Activated CD8-positive, alpha-beta memory T cell treated with anti-CD3 and anti-CD28 coated beads, Interleukin-2, amount 50 U/mL, for 1 hour (primary cell): ENCODE measurements around the gene NAV2.

Experiments used
- DNase-seq: peaks from one replicate; pipeline ENCODE4 v3.0.0-alpha.2; 2020; ENCODE audit errors: extremely low read depth

Gene NAV2

DNA sequence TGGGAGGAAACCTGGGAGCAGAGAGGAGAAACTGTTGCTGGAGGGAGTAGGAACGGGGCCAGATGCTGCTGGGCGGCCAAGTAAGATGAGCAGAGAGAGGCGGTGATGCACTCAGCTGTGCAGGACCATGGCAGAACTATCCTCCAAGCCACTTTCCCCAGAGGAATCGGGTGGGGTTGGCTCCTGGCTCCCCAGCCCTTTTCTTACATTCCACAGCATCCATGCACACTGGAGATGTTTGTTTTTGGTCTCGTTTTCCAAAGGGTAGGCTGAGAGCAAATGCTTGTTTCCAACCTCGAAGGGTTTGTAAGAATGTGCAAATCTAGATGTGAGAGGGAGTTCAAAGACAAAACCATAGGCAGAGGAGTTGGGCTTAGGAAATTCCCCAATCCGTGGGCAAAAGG lies 374.5 kb downstream of the NAV2 start:
- no peak for DNase-seq

DNA sequence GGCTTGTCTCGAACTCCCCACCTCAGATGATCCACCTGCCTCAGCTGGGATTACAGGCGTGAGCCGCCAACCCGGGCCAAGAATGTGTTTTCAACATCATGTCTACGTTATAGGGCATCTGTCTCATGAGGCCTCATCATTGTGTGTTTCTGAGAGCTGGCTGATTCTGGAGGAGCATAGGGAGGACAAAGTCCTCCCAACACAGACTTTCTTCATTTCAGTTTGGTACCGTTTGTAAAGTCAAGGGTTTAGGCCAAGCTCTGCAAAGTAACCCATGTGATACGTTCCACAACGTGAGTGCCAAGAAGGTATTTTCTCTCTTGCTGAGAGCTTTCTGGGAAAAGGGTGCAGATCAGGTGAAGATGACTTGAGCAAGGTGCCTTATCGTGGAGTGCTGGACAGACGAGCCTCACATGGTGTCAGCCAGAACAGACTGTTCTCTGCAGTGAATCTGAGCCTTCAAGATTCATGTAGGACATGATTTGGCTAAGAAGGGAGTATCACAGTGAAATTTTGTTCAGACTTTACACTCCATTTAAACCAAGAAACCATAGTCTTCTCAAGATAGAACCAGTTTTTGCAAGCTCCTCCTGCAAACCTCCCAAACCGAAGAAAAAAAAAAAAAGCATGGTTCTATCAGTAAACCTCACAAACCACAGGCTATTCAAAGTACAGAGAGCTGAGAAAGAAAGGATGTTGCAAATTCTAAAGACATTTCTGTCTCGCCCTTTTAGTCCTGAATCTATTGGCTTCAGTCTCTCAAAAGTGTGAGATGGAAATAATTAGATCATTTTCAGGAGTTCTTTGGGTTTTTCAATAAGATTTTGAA lies 376.0 kb downstream of the NAV2 start:
- no peak for DNase-seq

DNA sequence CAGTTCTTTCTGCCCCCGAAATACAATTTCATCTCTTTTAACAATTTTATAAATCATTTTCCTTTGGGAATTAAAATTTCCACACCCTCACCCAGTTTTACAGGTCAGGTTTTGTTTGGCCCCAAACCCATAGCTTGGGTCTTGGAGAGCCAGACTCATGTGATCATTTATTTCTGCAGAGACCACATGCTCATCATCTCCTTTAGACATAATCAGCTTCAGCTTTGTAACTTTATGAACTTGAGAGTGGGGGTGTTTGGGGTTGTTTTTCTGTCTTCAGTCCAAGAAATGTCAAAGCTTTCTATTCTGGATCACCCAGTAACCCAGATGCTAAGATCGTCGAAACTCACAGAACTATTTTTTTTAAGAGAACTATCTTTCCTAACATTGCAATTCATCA lies 376.7 kb downstream of the NAV2 start:
- no peak for DNase-seq

DNA sequence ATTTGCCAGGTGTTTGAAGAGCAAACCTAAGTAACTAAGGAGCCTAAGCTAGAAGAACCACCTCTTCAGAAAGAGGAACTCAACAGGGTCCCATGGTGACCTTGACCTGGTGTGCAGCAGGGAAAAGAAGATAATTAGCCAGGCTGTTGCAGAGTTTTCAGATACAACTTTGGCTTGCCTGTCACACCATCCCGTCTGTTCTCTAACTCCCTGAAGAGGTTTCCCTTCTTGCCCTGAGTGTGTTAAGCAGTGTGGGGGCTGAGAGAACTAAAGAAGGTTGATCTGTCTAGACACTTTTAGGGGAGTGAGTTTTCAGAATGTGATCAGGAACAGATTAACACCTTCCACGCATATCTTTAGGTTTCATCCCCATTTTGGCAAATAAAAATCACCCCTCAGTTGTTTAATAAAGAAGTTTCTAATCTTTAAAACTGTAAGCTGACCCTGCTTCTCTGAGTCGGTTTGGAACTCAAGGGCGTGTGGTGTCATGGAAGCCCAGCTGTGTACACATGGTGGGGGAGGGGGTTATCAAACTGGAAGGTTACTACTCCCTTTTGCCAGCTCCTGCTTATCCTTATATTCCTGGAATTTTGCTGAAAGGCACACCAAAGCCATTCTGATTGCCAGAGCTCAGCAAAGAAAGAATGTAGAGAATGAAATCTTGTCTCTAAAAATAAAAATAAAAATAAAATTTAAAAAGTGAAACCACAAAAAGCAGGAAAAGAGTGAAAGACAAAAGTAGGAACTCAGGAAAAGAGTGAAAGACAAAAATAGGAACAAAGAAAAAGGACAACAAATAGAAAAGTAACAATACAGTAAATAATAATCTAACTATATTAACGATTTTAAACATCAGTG lies 377.4 kb downstream of the NAV2 start:
- no peak for DNase-seq

DNA sequence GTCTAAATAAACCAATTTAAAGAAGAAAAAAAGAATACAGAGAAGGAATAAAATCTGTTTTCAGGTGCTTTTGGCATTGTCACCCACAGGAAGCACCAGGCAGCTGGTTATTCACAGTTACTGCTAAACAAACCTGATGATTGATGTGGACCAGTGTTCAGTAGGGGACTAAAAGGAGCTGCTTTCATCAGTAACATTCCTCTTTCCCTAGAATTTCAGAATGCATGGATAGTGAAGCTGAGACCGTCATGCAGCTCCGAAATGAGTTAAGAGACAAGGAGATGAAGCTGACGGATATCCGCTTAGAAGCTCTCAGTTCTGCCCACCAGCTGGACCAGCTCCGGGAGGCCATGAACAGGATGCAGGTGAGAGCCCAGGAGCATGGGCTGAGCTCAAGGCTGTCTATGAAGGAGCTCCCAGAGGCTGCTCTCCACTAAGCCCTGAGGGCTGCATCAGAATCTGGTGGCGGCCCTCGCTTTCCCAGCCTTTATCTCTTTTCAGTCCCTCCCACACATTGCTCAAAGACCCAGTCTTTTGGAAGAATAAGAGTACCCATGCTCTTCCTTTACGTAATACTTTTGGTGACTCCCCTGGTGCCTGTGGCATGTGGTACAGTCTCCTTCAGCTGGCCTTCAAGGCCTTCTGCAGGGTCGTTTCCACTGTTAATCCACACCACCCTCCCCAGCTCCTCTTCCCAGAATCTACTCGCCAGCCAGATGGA lies 378.2 kb downstream of the NAV2 start:
- DNase-seq = no peak

DNA sequence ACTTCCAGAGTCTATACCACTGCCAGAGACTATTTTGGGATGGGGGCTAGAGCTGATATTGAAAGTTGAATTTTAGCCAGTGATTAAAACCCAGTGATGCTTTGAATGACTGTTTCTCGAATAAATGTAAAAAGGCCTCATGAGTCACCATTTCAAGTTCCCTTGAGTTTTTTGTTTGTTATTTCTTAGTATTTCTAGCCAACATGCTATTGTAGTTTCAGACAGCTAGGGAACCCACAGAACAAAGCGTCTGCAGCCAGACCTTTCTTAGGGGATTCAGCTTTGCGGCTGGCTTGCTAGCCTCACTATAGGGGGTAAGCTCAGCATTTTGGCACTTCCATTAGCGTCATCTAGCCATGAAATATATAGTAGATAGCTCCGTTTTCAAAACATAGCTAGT lies 381.1 kb downstream of the NAV2 start:
- DNase-seq = no peak

DNA sequence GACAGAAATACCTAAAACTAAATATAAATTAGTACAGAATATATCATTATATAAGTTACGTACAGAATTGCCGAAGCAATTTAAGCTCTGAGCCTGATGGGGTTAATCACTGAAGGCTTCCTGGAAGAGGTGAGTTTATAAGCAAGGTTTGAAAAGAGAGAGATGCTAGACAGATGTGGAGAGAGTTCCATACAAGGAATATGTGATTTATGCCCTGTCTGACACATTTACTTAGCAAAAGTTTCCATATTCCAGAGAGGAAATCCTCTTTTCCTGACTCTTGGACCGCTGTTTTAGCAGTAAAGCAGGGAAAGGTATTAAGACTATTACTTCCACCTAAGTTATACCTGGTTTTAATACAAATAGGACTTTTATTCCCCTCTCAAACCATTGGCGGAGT lies 382.6 kb downstream of the NAV2 start:
- no peak for DNase-seq

DNA sequence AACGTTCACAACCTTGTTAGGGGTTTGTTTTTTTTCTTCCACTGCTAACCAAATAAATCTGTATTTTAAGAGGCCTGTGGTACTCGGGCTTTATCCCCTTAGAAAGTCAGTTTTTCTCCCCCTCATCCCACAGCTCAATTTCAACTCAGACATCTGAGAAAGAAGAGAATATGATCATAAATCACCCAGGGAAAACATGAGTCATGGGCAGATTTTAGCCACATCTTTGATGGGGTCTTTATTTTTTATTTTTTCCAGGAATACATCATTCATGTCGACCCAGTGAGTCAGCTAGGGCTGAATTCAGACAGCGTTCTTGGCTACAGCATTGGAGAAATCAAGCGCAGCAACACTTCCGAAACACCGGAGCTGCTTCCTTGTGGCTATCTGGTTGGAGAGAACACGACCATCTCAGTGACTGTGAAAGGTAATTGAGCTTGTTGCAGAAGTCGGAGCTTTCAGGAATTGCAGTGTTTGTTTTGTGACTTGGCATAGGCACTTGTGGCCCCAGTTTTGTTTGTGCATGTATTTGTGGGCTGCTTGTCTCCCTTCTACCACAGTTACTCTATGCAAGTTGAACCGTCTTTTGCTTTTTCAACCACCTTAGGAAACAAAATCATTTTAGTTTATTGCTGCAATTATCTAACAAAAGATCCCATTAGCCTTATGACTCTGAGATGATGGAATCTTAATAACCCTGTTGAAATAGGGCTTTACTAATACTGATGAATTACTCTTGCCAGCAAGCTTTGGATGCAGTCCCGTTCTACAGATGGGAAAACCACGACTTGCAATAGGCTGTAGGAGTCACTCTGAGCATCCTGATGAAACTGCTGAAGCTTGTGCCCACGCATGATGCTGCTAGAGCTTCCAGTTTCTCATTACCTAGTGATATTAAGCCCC lies 384.9 kb downstream of the NAV2 start:
- no peak for DNase-seq

DNA sequence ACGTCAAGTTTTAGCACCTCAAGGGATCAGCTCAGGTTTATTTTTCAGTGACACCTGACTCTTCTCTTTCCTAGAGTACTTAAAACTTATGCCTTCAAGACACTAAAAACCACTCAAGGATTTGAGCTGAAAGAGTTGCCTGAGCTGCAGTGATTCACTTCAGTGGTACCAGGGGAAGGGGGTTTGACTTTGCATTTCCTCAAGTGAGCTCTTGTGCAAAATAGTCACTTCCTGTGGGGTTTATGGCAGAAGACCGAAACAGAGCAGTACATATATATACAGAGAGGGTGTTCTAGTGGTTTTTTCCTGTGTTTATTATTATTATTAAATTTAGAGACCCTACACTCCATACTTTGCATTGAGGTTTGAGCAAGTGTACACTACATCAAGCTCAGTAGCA lies 386.9 kb downstream of the NAV2 start:
- no peak for DNase-seq

DNA sequence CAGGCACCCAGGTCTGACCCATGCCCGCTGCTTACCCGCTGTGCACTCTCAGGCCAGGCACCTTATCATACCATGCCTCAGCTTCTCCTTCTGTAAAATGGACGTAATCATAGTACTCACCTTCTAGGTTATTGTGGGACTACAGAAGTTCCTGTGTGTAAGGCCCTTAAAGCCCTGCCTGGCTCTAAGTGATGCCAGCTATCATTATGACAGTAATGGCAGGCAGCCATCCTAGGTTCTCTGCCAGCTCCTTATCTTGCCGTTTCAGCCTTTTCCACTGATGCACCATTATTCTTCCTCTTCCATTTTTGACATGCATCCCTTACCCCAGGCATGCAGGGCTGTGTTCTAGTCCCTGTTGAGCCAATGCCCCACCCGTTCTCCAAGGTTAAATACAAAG lies 389.8 kb downstream of the NAV2 start:
- no peak for DNase-seq

DNA sequence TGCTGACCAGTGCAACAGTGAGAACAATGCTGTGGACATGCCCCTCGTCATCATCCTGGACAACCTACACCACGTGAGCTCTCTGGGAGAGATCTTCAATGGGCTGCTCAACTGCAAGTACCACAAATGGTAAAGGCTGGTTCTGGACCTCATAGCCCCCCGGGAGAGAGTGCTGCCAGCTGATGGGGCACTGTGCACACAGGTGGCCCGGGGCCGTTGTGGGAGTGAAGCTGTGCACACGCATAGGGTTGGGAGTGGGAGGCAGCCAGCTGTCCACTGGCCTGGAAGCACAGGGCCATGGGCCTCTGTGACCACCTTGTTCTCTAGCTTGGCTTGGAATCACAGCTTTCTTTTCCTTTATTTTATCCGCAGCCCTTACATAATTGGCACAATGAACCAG lies 390.6 kb downstream of the NAV2 start:
- no peak for DNase-seq

DNA sequence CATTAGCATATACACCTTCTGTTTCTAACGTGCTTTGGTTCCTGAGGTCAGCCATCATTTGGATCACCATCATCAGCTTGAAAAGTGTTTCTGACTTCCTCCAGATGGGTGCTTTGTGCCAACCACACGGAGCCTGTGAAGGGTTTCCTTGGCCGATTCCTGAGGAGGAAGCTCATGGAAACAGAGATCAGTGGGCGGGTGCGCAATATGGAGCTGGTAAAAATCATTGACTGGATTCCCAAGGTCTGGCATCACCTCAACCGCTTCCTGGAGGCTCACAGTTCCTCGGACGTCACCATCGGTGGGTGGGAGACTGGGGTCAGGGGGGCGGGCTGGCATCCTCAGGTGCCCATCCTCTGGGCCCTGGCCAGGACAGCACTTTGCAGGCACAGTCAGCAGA lies 392.8 kb downstream of the NAV2 start:
- DNase-seq = no peak

DNA sequence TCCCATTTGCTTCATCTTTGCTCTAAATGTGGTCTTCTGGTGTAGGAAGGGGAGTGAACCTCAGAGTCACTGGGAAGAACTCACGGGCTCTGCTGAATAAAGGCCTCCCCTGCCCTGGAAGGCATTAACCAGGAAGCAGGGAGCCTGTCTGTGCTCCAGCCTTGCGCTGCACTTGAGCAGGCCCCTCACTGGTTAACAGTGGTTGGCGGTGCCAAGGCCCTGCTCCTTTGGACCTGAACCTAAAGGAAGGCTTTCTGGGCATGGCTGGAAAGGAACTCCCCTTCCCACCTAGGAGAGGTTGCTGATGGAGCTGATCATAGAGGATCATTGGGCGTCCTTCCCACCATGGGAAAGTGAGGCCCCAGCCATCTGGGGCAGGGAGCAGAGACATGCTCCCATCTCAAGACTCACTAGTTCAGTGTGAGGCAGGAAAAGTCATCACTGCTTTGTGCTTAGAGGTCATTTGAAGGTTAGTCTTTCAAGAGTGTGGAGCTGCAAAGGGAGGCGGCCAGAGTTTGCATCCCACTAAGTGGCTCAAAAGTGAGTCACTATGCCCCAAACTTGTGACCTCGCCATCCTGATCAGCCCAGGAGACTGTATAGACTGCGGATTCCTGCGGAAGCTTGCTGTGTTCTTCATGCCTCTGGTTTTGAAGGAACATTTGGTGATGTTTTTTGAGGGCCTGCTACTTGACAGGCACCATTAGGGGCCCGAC lies 397.3 kb downstream of the NAV2 start:
- no peak for DNase-seq

DNA sequence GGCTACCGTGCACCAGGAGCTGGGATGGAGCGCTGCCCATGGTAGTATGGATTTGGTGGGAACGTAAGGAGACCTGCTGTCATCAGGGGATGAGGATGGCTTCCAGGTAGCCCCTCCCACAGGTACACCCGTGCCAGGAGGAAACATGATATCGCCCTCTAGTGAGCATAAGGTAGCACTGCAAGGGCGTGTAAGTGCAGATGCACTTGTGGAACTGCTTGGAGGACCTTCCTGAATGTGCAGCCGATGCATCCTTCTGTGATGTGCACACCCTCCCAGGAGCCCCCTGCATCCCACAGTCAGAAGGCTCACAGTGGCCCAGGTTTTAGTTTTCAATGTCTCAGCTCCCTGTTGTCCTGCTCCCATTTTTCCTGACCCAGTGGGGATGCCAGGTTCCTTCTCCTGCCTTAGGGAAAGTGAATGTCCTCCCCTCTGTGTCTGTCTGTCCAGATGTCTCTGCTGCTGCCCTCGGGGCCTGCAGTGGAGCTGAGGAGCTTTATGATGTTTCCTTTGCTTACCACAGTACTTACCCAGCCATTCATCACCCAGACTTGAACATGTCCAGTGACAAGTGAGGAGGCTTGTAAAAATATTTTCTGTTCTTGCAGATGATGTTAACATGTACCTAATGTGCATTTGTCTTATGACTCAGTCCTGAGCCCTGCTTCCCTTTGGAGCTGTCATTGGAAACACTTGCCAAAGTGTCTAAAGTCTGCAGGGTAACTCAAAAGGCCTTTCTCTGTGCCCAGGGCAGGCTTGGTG lies 398.5 kb downstream of the NAV2 start:
- DNase-seq = no peak

DNA sequence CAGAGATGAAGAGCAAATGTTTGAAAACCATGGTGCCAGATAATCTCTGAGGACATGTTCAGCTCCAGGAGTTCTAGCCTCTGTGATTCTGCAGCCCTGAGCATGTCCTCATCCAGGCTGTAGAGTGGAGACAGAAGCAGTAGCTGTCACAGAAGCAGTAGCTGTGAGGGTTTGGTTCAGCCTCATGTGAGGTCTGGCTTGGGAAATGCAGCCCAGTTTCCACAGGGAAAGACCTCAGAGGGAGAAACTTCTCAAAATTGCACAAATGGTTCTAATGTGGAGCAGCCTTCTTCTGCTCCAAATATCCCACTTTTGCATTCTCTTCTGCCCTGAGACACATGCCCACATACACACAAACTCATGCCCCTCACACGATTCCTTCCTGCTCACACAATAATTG lies 399.2 kb downstream of the NAV2 start:
- DNase-seq = no peak

DNA sequence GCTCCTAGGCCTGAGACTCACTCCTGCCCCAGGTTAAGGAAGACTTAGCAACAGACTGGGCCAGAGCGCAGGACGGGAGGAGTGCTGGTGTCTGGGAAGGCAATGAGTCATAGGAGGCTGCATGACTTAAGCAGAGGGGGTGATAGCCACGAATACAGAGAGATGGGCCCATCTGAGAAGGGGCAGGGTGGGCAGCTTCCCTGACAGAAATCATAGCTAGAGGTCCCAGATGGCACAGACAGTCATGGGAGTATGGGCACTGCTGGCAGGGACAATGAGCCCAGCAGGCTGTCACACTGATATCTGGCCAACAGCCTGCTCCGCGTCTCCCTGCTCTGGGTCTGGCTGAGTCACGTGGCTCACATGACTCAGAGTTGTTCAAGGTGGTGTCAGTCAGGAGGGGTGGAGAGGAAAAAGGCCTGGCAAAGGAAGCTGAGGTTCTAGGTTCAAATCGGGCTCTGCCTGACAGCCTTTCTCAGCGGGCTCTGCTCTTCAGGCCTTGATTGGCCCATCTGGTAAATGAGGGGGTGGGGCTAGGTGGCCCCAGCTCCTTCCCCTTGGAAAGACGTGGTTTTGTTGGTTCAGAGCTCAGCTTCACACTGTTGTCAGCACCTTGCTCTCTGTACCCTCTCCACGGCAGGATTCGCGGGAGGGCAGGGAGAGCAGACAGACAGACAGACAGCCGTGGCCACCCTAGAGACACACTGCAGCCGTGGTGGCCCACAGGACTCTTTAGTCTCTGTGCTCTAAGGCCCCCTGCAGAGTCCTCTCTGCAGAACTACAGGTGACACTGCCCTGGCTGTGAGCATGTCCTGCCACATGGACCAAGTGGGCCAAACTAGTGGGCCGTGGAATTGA lies 399.9 kb downstream of the NAV2 start:
- DNase-seq = no peak

DNA sequence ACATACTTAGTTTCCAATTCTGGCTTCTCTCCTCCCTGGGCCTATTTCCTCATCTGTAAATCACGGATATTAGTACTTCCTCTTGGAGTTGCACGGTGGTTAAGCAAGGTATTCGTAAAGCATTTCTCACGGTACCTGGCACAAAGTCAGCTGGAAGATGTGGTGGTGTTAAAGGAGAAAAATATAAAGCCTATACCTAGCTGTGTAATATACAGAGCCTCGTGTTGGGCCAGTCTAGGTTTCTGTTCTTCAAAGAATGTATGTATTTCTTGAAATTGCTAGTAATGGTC lies 400.5 kb downstream of the NAV2 start:
- no peak for DNase-seq

DNA sequence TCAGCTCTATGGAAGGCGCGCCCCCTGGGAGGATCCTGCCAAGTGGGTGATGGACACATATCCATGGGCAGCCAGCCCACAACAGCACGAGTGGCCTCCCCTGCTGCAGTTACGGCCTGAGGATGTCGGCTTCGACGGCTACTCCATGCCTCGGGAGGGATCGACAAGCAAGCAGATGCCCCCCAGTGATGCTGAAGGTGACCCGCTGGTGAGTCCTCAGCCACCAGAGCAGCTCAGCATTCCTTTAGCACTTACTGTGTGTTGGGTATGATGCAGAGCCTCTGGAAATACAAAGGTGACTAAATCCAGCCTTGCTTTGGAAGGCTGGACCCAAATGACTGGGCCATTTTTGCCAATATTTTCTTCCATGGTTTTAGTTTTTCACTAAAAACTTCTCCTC lies 402.0 kb downstream of the NAV2 start:
- DNase-seq = no peak

DNA sequence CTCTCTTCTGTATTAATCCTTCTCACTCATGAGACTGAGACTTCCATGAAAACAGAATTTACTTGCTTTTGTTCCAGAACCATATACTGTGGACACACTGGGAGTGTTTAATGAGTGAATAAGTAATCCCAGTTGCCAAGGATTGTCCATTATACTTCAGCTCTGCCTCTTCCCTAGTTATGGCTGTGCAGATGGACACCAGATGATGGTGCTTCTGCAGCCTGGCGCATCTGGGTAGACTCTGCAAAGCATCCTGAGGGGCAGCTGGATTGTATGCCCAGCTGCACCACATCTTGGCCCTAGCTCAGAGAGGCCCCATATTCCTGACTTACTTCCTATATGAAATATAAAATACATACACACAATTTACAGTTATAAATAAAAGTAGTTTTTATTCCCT lies 404.2 kb downstream of the NAV2 start:
- DNase-seq = no peak
